PFSK-1 (cell line): ENCODE data around the gene METTL8.

Source experiments
- FOXP2 ChIP-seq: optimal IDR thresholded peaks from 2 replicates; pipeline ENCODE3; 2011; ENCODE audit warnings: borderline replicate concordance, control low read depth, inconsistent platforms; ENCODE audit not compliant: insufficient read depth; ENCODE audit errors: extremely low read length, extremely low read depth
- POLR2AphosphoS5 ChIP-seq: IDR thresholded peaks from 2 replicates; pipeline ENCODE4 v1.6.1; 2012; ENCODE audit warnings: low read depth, mild to moderate bottlenecking, control low read depth, low read length, moderate library complexity
- REST ChIP-seq, 2 experiments: IDR thresholded peaks; 2 replicates each; pipeline versions ENCODE4 v1.6.1 to v1.8.0; 2011 to 2012; ENCODE audit warnings: low read depth in 2 of 2, low read length in 2 of 2, control low read depth in 1 of 2, inconsistent platforms in 1 of 2, mild to moderate bottlenecking in 1 of 2, moderate library complexity in 1 of 2; ENCODE audit not compliant: insufficient read depth in 1 of 2
- SIN3A ChIP-seq: IDR thresholded peaks from 2 replicates; pipeline ENCODE4 v1.6.1; 2012; ENCODE audit warnings: mild to moderate bottlenecking, low read length, moderate library complexity, borderline replicate concordance; ENCODE audit not compliant: insufficient read depth
- TAF1 ChIP-seq: IDR thresholded peaks from 2 replicates; pipeline ENCODE4 v1.6.1; 2012; ENCODE audit warnings: low read length, control low read depth, borderline replicate concordance; ENCODE audit not compliant: insufficient read depth

DNA sequence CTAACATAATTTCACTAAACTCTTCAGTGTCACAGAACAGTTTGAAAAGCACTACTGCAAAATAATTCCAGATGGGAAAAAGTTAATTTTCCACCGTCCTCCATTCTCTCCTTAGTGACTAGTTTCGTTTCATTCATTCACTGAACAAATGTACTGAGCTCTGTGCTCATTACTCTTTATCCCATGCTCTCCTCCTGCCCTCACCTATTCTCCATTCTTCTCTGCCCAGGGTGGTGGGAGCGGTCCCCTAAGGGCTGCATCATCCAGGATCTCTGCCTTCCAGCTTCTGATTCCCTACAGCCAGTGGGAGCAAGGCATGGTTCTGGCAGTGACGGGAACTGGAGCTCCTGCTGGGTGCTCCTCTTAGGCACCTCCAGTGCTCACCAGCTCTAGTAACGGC, 139.2 kb downstream of the METTL8 start:
- TF ChIP-seq FOXP2 (no peak), SIN3A (no peak), POLR2AphosphoS5 (no peak), REST (IDR thresholded peaks at IDR 0.05; ENCODE audit: insufficient read depth in 1 of 2, low read depth in 2 of 2, low read length in 2 of 2) (no peak), TAF1 (no peak)
